Measurements from ENCODE around the gene AMPD2.

AMPD2 gene

GRCh38 chr1:109578947-109579443, 40.6 kb upstream of the AMPD2 start:
- H3K9me3 ChIP-seq (ENCODE audit: control insufficient read depth, insufficient read depth, low read length) = no peaks in the 10 kb centered on the region
- peaks cover 36% of the 10 kb centered on the region for H3K36me3 ChIP-seq (ENCODE audit: control insufficient read depth, low read length)
- TF ChIP-seq CTCF (IDR thresholded peaks at IDR 0.05; ENCODE audit: low read depth, low read length, poor library complexity, severe bottlenecking) = no peak
- no peak for TF ChIP-seq EZH2phosphoT487 (IDR thresholded peaks at IDR 0.05; ENCODE audit: borderline replicate concordance, low read length)
- no peaks in the 10 kb centered on the region for H4K20me1 ChIP-seq (ENCODE audit: control insufficient read depth, insufficient read depth, low read depth, low read length)
- no peaks in the 10 kb centered on the region for H3K27me3 ChIP-seq (ENCODE audit: control insufficient read depth, low read length)
- H3K27ac ChIP-seq (ENCODE audit: low read depth, low read length) = no peak overlapping the region
- H3K79me2 ChIP-seq (ENCODE audit: control insufficient read depth, low read length) = no peaks in the 10 kb centered on the region
- no peaks in the 10 kb centered on the region for H3F3A ChIP-seq (ENCODE audit: control insufficient read depth, insufficient read depth)
- H3K4me1 ChIP-seq (ENCODE audit: control insufficient read depth, low read length) = no peaks in the 10 kb centered on the region
- no peak overlapping the region for H3K4me2 ChIP-seq (ENCODE audit: low read length)
- H3K9me2 ChIP-seq (replicated peaks; ENCODE audit: control insufficient read depth, low read length) = no peaks in the 10 kb centered on the region
- H3K4me3 ChIP-seq (ENCODE audit: low read length) = no peak overlapping the region

- Histone ChIP-seq H3K9me2 (replicated peaks; ENCODE audit: control insufficient read depth, low read length) (no peaks in the 10 kb centered on the region), H3K9me3 (ENCODE audit: control insufficient read depth, insufficient read depth, low read length) (no peaks in the 10 kb centered on the region), H3K36me3 (ENCODE audit: control insufficient read depth, low read length) (peaks cover 35% of the 10 kb centered on the region), H3K4me1 (ENCODE audit: control insufficient read depth, low read length) (no peaks in the 10 kb centered on the region), H4K20me1 (ENCODE audit: control insufficient read depth, insufficient read depth, low read depth, low read length) (no peaks in the 10 kb centered on the region), H3K27ac (ENCODE audit: low read depth, low read length) (no peak overlapping the region), H3K4me2 (ENCODE audit: low read length) (no peak overlapping the region), H3F3A (ENCODE audit: control insufficient read depth, insufficient read depth) (no peaks in the 10 kb centered on the region), H3K79me2 (ENCODE audit: control insufficient read depth, low read length) (no peaks in the 10 kb centered on the region), H3K4me3 (ENCODE audit: low read length) (no peak overlapping the region), H3K27me3 (ENCODE audit: control insufficient read depth, low read length) (no peaks in the 10 kb centered on the region)
- TF ChIP-seq CTCF (IDR thresholded peaks at IDR 0.05; ENCODE audit: low read depth, low read length, poor library complexity, severe bottlenecking) (no peak), EZH2phosphoT487 (IDR thresholded peaks at IDR 0.05; ENCODE audit: borderline replicate concordance, low read length) (no peak)
These were observed 40.1 kb upstream of the AMPD2 start for GRCh38 chr1:109579491-109579890.

- TF ChIP-seq EZH2phosphoT487 (IDR thresholded peaks at IDR 0.05; ENCODE audit: borderline replicate concordance, low read length) (no peak), CTCF (IDR thresholded peaks at IDR 0.05; ENCODE audit: low read depth, low read length, poor library complexity, severe bottlenecking) (no peak)
- H3K36me3 ChIP-seq (ENCODE audit: control insufficient read depth, low read length) = peaks cover 53% of the 10 kb centered on the region
- no peaks in the 10 kb centered on the region for H4K20me1 ChIP-seq (ENCODE audit: control insufficient read depth, insufficient read depth, low read depth, low read length)
- H3K9me3 ChIP-seq (ENCODE audit: control insufficient read depth, insufficient read depth, low read length) = no peaks in the 10 kb centered on the region
- no peak overlapping the region for H3K4me3 ChIP-seq (ENCODE audit: low read length)
- H3K27me3 ChIP-seq (ENCODE audit: control insufficient read depth, low read length) = no peaks in the 10 kb centered on the region
- no peak overlapping the region for H3K4me2 ChIP-seq (ENCODE audit: low read length)
- no peaks in the 10 kb centered on the region for H3K4me1 ChIP-seq (ENCODE audit: control insufficient read depth, low read length)
- H3K27ac ChIP-seq (ENCODE audit: low read depth, low read length) = no peak overlapping the region
- H3F3A ChIP-seq (ENCODE audit: control insufficient read depth, insufficient read depth) = no peaks in the 10 kb centered on the region
- H3K9me2 ChIP-seq (replicated peaks; ENCODE audit: control insufficient read depth, low read length) = no peaks in the 10 kb centered on the region
- no peaks in the 10 kb centered on the region for H3K79me2 ChIP-seq (ENCODE audit: control insufficient read depth, low read length)
These were observed 37.6 kb upstream of the AMPD2 start for GRCh38 chr1:109582021-109582420.

Measured in DOHH2 (cell line).